Fibroblast of lung (primary cell): ENCODE measurements around the gene ZNF185.

Experiments used
- EZH2 ChIP-seq: IDR thresholded peaks from 2 replicates; pipeline ENCODE4 v1.5.1; 2012; ENCODE audit warnings: low read length, control low read depth, mild to moderate bottlenecking; ENCODE audit errors: missing control alignments
- TF ChIP-seq, protein P1 (sequence below), 2 donors: IDR thresholded peaks in 1 of 2; conservative IDR thresholded peaks in 1 of 2; 1 replicate in 1 of 2; 2 replicates in 1 of 2; pipeline ENCODE4 v1.5.1; 2011 to 2012; ENCODE audit warnings: low read length in 2 of 2, control low read depth in 1 of 2, inconsistent platforms in 1 of 2, low read depth in 1 of 2, mild to moderate bottlenecking in 1 of 2

DNA sequence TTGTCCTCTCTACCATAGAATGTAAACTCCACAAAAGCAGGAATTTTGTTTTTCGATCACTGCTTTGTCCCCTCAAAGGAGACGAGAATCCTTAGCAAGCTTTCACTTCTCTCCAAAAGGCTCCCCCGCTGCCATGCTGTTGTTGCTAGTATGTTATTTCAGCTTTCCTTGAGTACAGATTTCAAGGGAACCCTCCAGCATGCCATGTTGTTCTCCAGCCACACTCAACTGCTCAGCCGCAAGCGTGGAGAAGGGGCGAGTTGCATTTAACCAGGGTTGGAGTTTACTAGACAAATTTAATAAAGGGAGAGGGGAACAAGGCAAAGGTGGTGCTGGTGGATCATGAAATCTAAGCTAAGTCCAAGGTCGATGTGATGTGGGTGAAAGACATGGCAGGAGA, 43.9 kb upstream of the ZNF185 start:
- TF ChIP-seq, protein P1, sequence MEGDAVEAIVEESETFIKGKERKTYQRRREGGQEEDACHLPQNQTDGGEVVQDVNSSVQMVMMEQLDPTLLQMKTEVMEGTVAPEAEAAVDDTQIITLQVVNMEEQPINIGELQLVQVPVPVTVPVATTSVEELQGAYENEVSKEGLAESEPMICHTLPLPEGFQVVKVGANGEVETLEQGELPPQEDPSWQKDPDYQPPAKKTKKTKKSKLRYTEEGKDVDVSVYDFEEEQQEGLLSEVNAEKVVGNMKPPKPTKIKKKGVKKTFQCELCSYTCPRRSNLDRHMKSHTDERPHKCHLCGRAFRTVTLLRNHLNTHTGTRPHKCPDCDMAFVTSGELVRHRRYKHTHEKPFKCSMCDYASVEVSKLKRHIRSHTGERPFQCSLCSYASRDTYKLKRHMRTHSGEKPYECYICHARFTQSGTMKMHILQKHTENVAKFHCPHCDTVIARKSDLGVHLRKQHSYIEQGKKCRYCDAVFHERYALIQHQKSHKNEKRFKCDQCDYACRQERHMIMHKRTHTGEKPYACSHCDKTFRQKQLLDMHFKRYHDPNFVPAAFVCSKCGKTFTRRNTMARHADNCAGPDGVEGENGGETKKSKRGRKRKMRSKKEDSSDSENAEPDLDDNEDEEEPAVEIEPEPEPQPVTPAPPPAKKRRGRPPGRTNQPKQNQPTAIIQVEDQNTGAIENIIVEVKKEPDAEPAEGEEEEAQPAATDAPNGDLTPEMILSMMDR (conservative IDR thresholded peaks at IDR 0.05 in 1 of 2, IDR thresholded peaks at IDR 0.05 in 1 of 2; ENCODE audit: low read depth in 1 of 2, low read length in 2 of 2), result no peak
- TF ChIP-seq EZH2, result no peak
